GM12865 (cell line): ENCODE measurements around the gene KIF2A.
A peak's percentile ranks its signal among the peaks of the same experiment; 100 is the strongest.

Experiments used
- DNase-seq: peaks from one replicate; pipeline ENCODE4 v3.0.0; 2010; ENCODE audit warnings: low read depth
- H3K4me3 ChIP-seq: 2 replicates; pipeline ENCODE4 v1.5.1; 2011; ENCODE audit warnings: mild to moderate bottlenecking, low read depth, low read length, control low read depth
- TF ChIP-seq, protein P1 (sequence below): IDR thresholded peaks from 2 replicates; pipeline ENCODE4 v1.5.1; 2011; ENCODE audit warnings: low read length, control low read depth, low read depth, inconsistent platforms; ENCODE audit not compliant: insufficient read depth; ENCODE audit errors: missing control alignments

Gene KIF2A

DNA sequence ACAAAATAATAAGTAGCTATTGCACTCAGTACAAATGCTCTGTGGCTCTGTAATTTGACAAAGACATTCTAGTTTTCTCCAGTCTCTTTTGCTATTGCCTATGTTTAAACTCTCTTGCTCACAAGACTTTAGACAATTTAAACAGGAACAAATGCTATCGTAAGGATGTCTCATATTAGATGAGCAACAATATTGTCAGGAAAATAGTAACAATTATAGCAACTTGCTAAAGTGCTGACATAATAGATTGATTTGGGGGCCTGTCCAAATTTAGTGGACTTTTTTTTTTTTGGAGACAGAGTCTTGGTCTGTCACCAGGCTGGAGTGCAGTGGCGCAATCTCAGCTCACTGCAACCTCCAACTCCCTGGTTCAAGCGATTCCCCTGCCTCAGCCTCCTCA, 11.8 kb downstream of the KIF2A start:
- H3K4me3 ChIP-seq = no peak overlapping the region
- DNase-seq = no peak
- TF ChIP-seq, protein P1, sequence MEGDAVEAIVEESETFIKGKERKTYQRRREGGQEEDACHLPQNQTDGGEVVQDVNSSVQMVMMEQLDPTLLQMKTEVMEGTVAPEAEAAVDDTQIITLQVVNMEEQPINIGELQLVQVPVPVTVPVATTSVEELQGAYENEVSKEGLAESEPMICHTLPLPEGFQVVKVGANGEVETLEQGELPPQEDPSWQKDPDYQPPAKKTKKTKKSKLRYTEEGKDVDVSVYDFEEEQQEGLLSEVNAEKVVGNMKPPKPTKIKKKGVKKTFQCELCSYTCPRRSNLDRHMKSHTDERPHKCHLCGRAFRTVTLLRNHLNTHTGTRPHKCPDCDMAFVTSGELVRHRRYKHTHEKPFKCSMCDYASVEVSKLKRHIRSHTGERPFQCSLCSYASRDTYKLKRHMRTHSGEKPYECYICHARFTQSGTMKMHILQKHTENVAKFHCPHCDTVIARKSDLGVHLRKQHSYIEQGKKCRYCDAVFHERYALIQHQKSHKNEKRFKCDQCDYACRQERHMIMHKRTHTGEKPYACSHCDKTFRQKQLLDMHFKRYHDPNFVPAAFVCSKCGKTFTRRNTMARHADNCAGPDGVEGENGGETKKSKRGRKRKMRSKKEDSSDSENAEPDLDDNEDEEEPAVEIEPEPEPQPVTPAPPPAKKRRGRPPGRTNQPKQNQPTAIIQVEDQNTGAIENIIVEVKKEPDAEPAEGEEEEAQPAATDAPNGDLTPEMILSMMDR = no peak

DNA sequence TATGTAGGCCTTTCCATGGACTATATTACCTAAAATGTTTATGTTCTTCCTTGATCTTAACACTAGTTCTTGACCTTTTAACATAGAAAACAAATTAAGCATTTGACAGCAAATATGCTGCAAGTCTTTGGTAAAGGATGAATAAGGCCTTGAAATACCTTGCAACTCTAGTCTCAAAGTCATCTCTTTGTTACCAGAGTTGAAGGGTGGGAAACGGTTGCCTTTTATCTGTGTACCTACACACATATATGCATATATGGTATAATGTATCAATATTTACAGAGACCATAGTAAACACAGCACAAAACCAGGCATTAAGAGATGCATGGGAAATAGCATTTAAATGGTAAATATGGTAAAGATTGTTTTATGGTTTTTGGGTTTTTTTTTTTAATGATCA, 16.5 kb downstream of the KIF2A start:
- TF ChIP-seq, protein P1 = no peak
- DNase-seq = no peak

GRCh38 chr5:62326302-62326701, 20.3 kb downstream of the KIF2A start:
- H3K4me3 ChIP-seq = no peak overlapping the region
- TF ChIP-seq, protein P1 = no peak
- DNase-seq = peak; percentile 40

More for the DNA sequence above, 16.5 kb downstream of the KIF2A start:
- H3K4me3 ChIP-seq = no peak overlapping the region

DNA sequence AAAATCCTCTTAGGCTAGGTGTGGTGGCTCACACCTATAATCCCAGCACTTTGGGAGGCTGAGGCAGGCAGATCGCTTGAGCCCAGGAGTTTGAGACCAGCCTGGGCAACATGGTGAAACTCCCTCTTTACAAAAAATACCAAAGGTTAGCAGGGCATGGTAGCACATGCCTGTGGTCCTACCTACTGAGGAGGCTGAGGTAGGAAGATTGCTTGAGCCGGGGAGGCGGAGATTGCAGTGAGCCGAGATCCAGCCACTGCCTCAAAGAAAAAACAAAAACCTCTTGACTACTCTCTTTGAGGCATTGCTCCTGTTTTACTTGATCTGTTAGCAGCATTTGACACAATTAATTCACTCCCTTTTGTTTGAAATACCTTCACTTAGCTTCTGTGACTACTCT, 20.7 kb downstream of the KIF2A start:
- TF ChIP-seq, protein P1 = no peak
- DNase-seq = no peak
- H3K4me3 ChIP-seq = no peak overlapping the region

DNA sequence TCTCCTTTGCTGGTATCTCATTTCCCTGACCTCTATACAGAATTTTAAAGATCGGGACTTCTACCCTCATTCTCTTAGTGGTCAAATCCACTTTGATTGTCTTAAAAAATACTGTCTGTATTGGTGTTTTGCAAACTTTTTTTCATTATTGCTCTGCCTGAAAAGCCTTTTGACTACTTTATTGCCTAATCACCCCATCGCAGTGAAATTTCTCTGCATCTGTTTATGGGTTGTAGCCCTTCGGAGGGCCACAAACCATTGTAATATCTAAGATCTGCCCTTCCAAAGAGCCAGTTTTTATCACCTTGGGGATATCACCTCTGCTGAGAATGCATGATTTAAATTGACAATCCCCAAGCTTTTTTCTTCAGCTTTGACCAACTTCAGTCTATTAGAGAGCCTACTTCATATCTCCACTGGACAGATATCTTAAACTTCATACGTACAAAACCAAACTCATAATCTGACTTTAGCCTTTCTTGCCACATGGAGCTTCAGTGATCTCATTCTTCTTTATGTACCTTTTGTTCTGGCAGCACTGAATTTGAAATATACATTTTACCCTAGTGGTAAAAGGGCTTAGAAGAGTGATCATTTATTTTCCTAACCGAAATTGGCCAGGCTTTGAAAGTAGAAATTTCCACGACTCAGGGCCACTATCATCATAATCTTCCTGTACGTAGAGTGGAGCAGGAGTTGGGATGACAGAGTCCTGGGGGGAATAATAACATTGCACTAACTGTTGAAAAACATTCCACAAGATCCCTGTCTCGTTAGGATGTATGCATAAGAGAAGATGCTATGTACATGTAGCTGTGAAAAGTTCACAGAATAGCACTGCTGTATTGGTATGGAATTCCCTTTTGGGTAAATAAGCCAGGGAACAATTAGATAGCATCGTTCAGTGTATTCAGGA, 21.4 kb downstream of the KIF2A start:
- TF ChIP-seq, protein P1 = no peak
- DNase-seq = no peak
- H3K4me3 ChIP-seq = no peak overlapping the region

- H3K4me3 ChIP-seq = no peak overlapping the region
- no peak for DNase-seq
- TF ChIP-seq, protein P1 = no peak
These were observed 22.9 kb downstream of the KIF2A start for GRCh38 chr5:62328772-62329491.
